Frontal cortex (tissue), 4 donors: ENCODE results near the gene P3H3. TPM values are rescaled to one million over a fixed set of nuclear protein-coding genes. Genes with fewer than 3 reads are reported as not detected.

Experiments used
- DNase-seq, 2 donors: peaks; one replicate each; pipeline ENCODE4 v3.0.0; 2012; ENCODE audit warnings: low spot score in 2 of 2
- FAIRE-seq: peaks from 2 replicates; lab custom pipeline; 2012; peaks lifted over from hg19 to GRCh38; lab: Jason Lieb, UNC
- total RNA-seq: library from RNA; depleted of rRNA; stranded (reverse); fragments of >200 nt; gene quantifications from one replicate; pipeline ENCODE4 v1.2.3, GENCODE V29; 2014
- donor health status: control.
- donor health status: control.
- donor health status: control.

P3H3 gene
- total RNA-seq, 1 donor from 2014 or later = 11.0 TPM

- no peak for DNase-seq
- FAIRE-seq = no peak
These were observed 3.3 kb upstream of the P3H3 start for GRCh38 chr12:6824901-6825381.

- FAIRE-seq (no peak), DNase-seq (peak; percentile 88 to 93)
These were observed 2.6 kb upstream of the P3H3 start for GRCh38 chr12:6825398-6826124.

GRCh38 chr12:6826125-6826733, 2.0 kb upstream of the P3H3 start:
- DNase-seq (no peak), FAIRE-seq (no peak)

GRCh38 chr12:6826734-6827436, 1.3 kb upstream of the P3H3 start:
- DNase-seq = no peak
- FAIRE-seq = no peak

- FAIRE-seq (no peak), DNase-seq (peak; percentile 80 to 84)
These were observed 733 bp upstream of the P3H3 start for GRCh38 chr12:6827437-6827911.

- DNase-seq = peak in 1 of 2 donors; percentile 60
- FAIRE-seq = no peak
These were observed 751 bp downstream of the P3H3 start for GRCh38 chr12:6828781-6829535.

- no peak for DNase-seq
- FAIRE-seq = no peak
These were observed 1.5 kb downstream of the P3H3 start for GRCh38 chr12:6829536-6830220.

GRCh38 chr12:6830286-6830890, 2.2 kb downstream of the P3H3 start:
- DNase-seq = no peak
- FAIRE-seq = no peak

GRCh38 chr12:6830999-6831398, 2.8 kb downstream of the P3H3 start:
- FAIRE-seq = no peak
- no peak for DNase-seq

- no peak for DNase-seq
- no peak for FAIRE-seq
These were observed 3.3 kb downstream of the P3H3 start for GRCh38 chr12:6831450-6831995.

GRCh38 chr12:6832125-6832524, 3.9 kb downstream of the P3H3 start:
- FAIRE-seq (no peak), DNase-seq (no peak)

GRCh38 chr12:6833189-6833890, 5.1 kb downstream of the P3H3 start:
- FAIRE-seq (no peak), DNase-seq (no peak)

GRCh38 chr12:6834254-6834653, 6.0 kb downstream of the P3H3 start:
- no peak for FAIRE-seq
- no peak for DNase-seq

GRCh38 chr12:6834873-6835272, 6.7 kb downstream of the P3H3 start:
- no peak for DNase-seq
- FAIRE-seq = no peak

- no peak for FAIRE-seq
- no peak for DNase-seq
These were observed 8.6 kb downstream of the P3H3 start for GRCh38 chr12:6836851-6837250.

- no peak for DNase-seq
- FAIRE-seq = no peak
These were observed 9.3 kb downstream of the P3H3 start for GRCh38 chr12:6837370-6838060.

- FAIRE-seq = no peak
- DNase-seq = no peak
These were observed 10.6 kb downstream of the P3H3 start for GRCh38 chr12:6838854-6839253.
